Thyroid gland (tissue), 4 donors: Measurements from ENCODE around the gene ITGA5.

ENCODE experiments used
- POLR2A ChIP-seq, 2 donors: fragments of 450-650 bp; IDR thresholded peaks; one replicate each; pipeline ENCODE4 v1.6.1; 2017; ENCODE audit warnings: antibody characterized with exemption in 2 of 2, mild to moderate bottlenecking in 2 of 2, moderate library complexity in 1 of 2
- TF ChIP-seq, protein P1 (sequence below), 6 experiments: fragments of 200-600 bp in 3 of 6; fragments of 450-650 bp in 3 of 6; sonication (generic) in 3 of 6; IDR thresholded peaks; one replicate each; pipeline ENCODE4 v1.5.1; 2016 to 2019; ENCODE audit warnings: antibody characterized with exemption in 6 of 6, mild to moderate bottlenecking in 2 of 6, inconsistent platforms in 1 of 6, moderate library complexity in 1 of 6

- TF ChIP-seq, protein P1, sequence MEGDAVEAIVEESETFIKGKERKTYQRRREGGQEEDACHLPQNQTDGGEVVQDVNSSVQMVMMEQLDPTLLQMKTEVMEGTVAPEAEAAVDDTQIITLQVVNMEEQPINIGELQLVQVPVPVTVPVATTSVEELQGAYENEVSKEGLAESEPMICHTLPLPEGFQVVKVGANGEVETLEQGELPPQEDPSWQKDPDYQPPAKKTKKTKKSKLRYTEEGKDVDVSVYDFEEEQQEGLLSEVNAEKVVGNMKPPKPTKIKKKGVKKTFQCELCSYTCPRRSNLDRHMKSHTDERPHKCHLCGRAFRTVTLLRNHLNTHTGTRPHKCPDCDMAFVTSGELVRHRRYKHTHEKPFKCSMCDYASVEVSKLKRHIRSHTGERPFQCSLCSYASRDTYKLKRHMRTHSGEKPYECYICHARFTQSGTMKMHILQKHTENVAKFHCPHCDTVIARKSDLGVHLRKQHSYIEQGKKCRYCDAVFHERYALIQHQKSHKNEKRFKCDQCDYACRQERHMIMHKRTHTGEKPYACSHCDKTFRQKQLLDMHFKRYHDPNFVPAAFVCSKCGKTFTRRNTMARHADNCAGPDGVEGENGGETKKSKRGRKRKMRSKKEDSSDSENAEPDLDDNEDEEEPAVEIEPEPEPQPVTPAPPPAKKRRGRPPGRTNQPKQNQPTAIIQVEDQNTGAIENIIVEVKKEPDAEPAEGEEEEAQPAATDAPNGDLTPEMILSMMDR (IDR thresholded peaks at IDR 0.05) = no peak
- no peak for TF ChIP-seq POLR2A (IDR thresholded peaks at IDR 0.05)
Measured at GRCh38 chr12:54447917-54448316, 28.9 kb upstream of the ITGA5 start.
